ENCODE data around the gene GRAMD1B. TPM values are rescaled to one million over a fixed set of nuclear protein-coding genes. Genes with fewer than 3 reads are reported as not detected.
A peak's percentile ranks its signal among the peaks of the same experiment; 100 is the strongest.

GRAMD1B gene
- total RNA-seq, 6 donors from 2014 or later = 5.8 to 132 (median 10.1) TPM

DNA sequence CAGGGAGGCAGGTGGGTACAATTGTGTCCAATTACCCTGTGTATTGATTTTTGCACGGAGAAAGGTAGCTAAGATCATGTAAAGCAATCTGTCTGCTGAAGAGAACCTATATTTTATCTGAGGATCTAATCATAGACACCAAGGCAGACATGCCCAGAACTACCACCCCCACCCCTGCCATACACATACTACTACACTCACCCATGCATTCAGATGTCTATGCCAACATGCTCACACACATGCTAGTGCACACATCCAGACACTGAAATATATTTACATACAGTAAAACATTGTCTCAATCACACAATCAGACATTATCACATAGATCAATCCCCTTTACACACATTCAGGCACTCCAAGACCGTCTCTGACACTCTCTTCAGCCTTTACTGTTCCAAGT is 222.5 kb downstream of the GRAMD1B start:
- peaks cover 12 to 22% (median 17%) of the 10 kb centered on the region in 4 donors for H3K4me1 ChIP-seq

DNA sequence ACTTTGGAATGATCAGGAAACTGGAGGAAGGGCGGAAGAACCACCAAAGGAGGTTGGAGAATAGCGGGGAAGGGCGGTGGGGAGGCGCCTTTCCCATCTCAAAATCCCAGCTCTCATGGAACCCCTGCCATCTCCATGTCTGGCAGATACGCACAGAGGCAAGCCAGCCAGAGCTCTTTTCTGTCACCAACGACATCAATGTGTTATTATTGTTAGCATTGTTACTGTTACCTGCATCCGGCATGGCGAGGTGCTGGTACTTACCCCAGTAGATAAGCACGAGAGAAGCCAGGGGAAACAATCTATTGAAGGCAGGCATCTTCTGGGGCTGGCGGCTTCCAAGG is 223.4 kb downstream of the GRAMD1B start:
- H3K27ac ChIP-seq = no peak overlapping the region
- H3K27me3 ChIP-seq = peaks cover 0 to 19% (median 5%) of the 10 kb centered on the region in 4 donors
- no peaks in the 10 kb centered on the region for H3K36me3 ChIP-seq
- ATAC-seq (ENCODE audit: low FRiP score in 2 of 2) (no peak), DNase-seq (no peak)
- 14 to 16% methylated on average over 10 of the region's 10 CpGs for WGBS, 2 donors
- peak overlapping the region in 3 of 4 donors; percentile 48 to 59 (median 48) for H3K4me3 ChIP-seq
- TF ChIP-seq EP300 (IDR thresholded peaks at IDR 0.05) = no peak
- no peak for TF ChIP-seq POLR2AphosphoS5 (IDR thresholded peaks at IDR 0.05)
- no peak for TF ChIP-seq POLR2A (IDR thresholded peaks at IDR 0.05)
- TF ChIP-seq CTCF (IDR thresholded peaks at IDR 0.05) = no peak
- peaks cover 12 to 22% (median 17%) of the 10 kb centered on the region in 4 donors for H3K4me1 ChIP-seq
- H3K9me3 ChIP-seq = no peaks in the 10 kb centered on the region

More for the DNA sequence above, 222.5 kb downstream of the GRAMD1B start:
- TF ChIP-seq POLR2A (IDR thresholded peaks at IDR 0.05) (no peak), EP300 (IDR thresholded peaks at IDR 0.05) (no peak), POLR2AphosphoS5 (IDR thresholded peaks at IDR 0.05) (no peak), CTCF (IDR thresholded peaks at IDR 0.05) (no peak)
- no peak overlapping the region for H3K4me3 ChIP-seq
- H3K36me3 ChIP-seq = no peaks in the 10 kb centered on the region
- no peaks in the 10 kb centered on the region for H3K9me3 ChIP-seq
- WGBS, 2 donors = 49 to 54% methylated on average over 2 of the region's 2 CpGs
- H3K27me3 ChIP-seq = peaks cover 0 to 19% (median 5%) of the 10 kb centered on the region in 4 donors
- no peak for DNase-seq
- no peak for ATAC-seq (ENCODE audit: low FRiP score in 2 of 2)
- no peak overlapping the region for H3K27ac ChIP-seq

DNA sequence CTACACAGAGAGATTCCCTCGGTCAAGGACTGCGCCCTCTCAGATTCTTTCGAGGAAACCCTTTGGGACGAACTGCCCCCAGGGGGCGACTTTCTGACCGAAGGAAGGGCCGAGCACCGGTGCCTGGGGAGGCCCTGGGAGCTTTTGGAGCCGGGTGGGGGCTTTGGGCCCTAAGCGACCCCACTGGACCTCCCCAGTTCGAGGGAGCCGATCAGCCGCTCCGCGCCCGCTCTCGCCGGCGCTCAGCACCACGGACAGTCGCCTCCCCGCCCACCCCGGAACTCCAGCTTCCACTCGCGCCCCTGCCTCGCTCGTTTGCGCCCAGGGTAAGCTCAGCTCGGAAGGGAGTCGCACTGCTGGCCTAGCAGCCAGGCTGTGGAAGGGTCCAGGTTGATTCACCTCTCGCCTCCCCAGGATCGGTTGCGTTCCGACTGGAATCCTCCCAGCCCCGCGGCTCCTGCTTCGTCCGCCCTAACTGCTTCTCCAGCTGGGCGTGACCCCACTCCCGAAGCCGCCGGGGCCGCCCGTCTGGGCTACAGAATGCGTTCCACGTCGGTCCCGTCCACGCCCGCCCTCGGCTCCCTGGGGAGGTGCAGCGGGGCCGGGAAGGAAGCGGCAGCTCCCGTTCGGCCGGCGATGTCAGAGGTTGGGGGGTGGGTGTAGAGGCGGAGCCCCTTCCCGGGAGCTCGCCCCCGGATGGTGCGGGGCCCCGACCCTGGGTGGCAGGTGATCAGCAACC is 223.9 kb downstream of the GRAMD1B start:
- WGBS, 2 donors = 2 to 8% methylated on average over 2 to 37 of the region's 64 CpGs
- Histone ChIP-seq H3K27ac (no peak overlapping the region), H3K4me3 (peak overlapping the region; percentile 47 to 59 (median 48)), H3K36me3 (no peaks in the 10 kb centered on the region), H3K9me3 (no peaks in the 10 kb centered on the region), H3K4me1 (peaks cover 12 to 22% (median 17%) of the 10 kb centered on the region in 4 donors), H3K27me3 (peaks cover 0 to 19% (median 5%) of the 10 kb centered on the region in 4 donors)
- ATAC-seq (ENCODE audit: low FRiP score in 2 of 2) (peak; percentile 67 to 86), DNase-seq (peak in 1 of 2 donors; percentile 89)
- TF ChIP-seq POLR2AphosphoS5 (IDR thresholded peaks at IDR 0.05) = no peak
- no peak for TF ChIP-seq EP300 (IDR thresholded peaks at IDR 0.05)
- no peak for TF ChIP-seq CTCF (IDR thresholded peaks at IDR 0.05)
- TF ChIP-seq POLR2A (IDR thresholded peaks at IDR 0.05) = no peak

- DNase-seq (peak; percentile 29 to 88), ATAC-seq (ENCODE audit: low FRiP score in 2 of 2) (peak; percentile 87 to 95)
- Histone ChIP-seq H3K27ac (no peak within 1 kb of the TSS), H3K36me3 (no peaks in the 10 kb centered on the region), H3K9me3 (no peaks in the 10 kb centered on the region), H3K4me1 (peaks cover 12 to 22% (median 17%) of the 10 kb centered on the region in 4 donors), H3K4me3 (peak within 1 kb of the TSS; percentile 47 to 59 (median 48)), H3K27me3 (peaks cover 0 to 19% (median 5%) of the 10 kb centered on the region in 4 donors)
- WGBS, 2 donors = 0 to 2% methylated on average over 21 to 24 of the region's 44 CpGs
- TF ChIP-seq CTCF (IDR thresholded peaks at IDR 0.05) (no peak), POLR2A (IDR thresholded peaks at IDR 0.05) (no peak), POLR2AphosphoS5 (IDR thresholded peaks at IDR 0.05) (no peak), EP300 (IDR thresholded peaks at IDR 0.05) (no peak)
Observed at GRCh38 chr11:123654566-123655081, 224.6 kb downstream of the GRAMD1B start, which contains the start of gene SCN3B. TSS of gene SCN3B (minus strand) at chr11:123654624. CDS start at chr11:123653801, 823 bp downstream.
